DND-41 (cell line): ENCODE results near the gene CPLX1.

Source experiments
- ATAC-seq: fragments of 200-7000 bp; cut with Tn5 transposase; 3 replicates; pipeline ENCODE4 v1.9.1; 2021; ENCODE audit warnings: low read depth; ENCODE audit not compliant: insufficient read depth
- DNase-seq: peaks from one replicate; pipeline ENCODE4 v3.0.0-alpha.2; 2020
- H2AFZ ChIP-seq: 2 replicates; pipeline ENCODE4 v1.6.0; 2012; ENCODE audit warnings: low read depth, low read length
- H3K27ac ChIP-seq: 2 replicates; pipeline ENCODE4 v1.5.1; 2012; ENCODE audit warnings: low read length, inconsistent platforms
- H3K27me3 ChIP-seq: fragments of 200-600 bp; sonication (generic); 2 replicates; pipeline ENCODE4 v1.6.0; 2012; ENCODE audit warnings: low read length, mild to moderate bottlenecking, inconsistent platforms; ENCODE audit not compliant: insufficient read depth, poor library complexity
- H3K36me3 ChIP-seq: 2 replicates; pipeline ENCODE4 v1.5.1; 2012; ENCODE audit warnings: low read length, inconsistent platforms; ENCODE audit not compliant: insufficient read depth
- H3K4me1 ChIP-seq: 2 replicates; pipeline ENCODE4 v1.5.1; 2012; ENCODE audit warnings: mild to moderate bottlenecking, low read length; ENCODE audit not compliant: insufficient read depth
- H3K4me2 ChIP-seq: 2 replicates; pipeline ENCODE4 v1.6.0; 2012; ENCODE audit warnings: mild to moderate bottlenecking, moderate library complexity, low read length, inconsistent platforms; ENCODE audit not compliant: insufficient read depth
- H3K4me3 ChIP-seq, 2 experiments: fragments of 200-600 bp in 1 of 2; shearing (Covaris generic) in 1 of 2; 2 replicates each; pipeline ENCODE4 v1.5.1; 2012 to 2016; ENCODE audit warnings: inconsistent platforms in 2 of 2, low read length in 2 of 2, mild to moderate bottlenecking in 2 of 2, low read depth in 1 of 2, moderate library complexity in 1 of 2
- H3K79me2 ChIP-seq: 2 replicates; pipeline ENCODE4 v1.6.0; 2012; ENCODE audit warnings: low read length, inconsistent platforms; ENCODE audit not compliant: insufficient read depth
- H3K9ac ChIP-seq: 2 replicates; pipeline ENCODE4 v1.6.0; 2012; ENCODE audit warnings: low read depth, mild to moderate bottlenecking, inconsistent platforms, low read length, moderate library complexity
- H3K9me3 ChIP-seq: 2 replicates; pipeline ENCODE4 v1.5.1; 2012; ENCODE audit warnings: low read length, moderate library complexity, mild to moderate bottlenecking, inconsistent platforms; ENCODE audit not compliant: insufficient read depth, severe bottlenecking
- H4K20me1 ChIP-seq: 2 replicates; pipeline ENCODE4 v1.6.0; 2012; ENCODE audit warnings: low read length; ENCODE audit not compliant: insufficient read depth
- CTCF ChIP-seq: IDR thresholded peaks from 2 replicates; pipeline ENCODE4 v1.5.1; 2012; ENCODE audit warnings: borderline replicate concordance, low read length, moderate library complexity, mild to moderate bottlenecking; ENCODE audit not compliant: poor library complexity, severe bottlenecking; ENCODE audit errors: extremely low read depth
- EZH2 ChIP-seq: IDR thresholded peaks from 3 replicates; pipeline ENCODE4 v1.6.1; 2012; ENCODE audit warnings: borderline replicate concordance, low read depth, mild to moderate bottlenecking, moderate library complexity, low read length, inconsistent platforms; ENCODE audit not compliant: severe bottlenecking

Gene CPLX1

GRCh38 chr4:872241-872981 is 46.5 kb upstream of the CPLX1 start:
- H3K9me3 ChIP-seq = peaks cover 3% of the 10 kb centered on the region
- H3K4me2 ChIP-seq = no peak overlapping the region
- H3K79me2 ChIP-seq = no peaks in the 10 kb centered on the region
- H4K20me1 ChIP-seq = peaks cover 6% of the 10 kb centered on the region; the same call in 1 of the 2 replicates
- no peak overlapping the region for H3K9ac ChIP-seq
- no peak overlapping the region for H2AFZ ChIP-seq
- no peaks in the 10 kb centered on the region for H3K27me3 ChIP-seq
- no peak overlapping the region for H3K4me3 ChIP-seq
- no peak overlapping the region for H3K27ac ChIP-seq
- TF ChIP-seq EZH2 = no peak
- TF ChIP-seq CTCF = no peak
- 0 out of 3 replicates have a peak, but pooled peaks have one; percentile 14 for ATAC-seq
- H3K4me1 ChIP-seq = no peaks in the 10 kb centered on the region
- peaks cover 96% of the 10 kb centered on the region for H3K36me3 ChIP-seq
- DNase-seq = no peak

GRCh38 chr4:871484-871883 is 45.6 kb upstream of the CPLX1 start:
- H3K9me3 ChIP-seq = peaks cover 3% of the 10 kb centered on the region
- H3K4me1 ChIP-seq = no peaks in the 10 kb centered on the region
- TF ChIP-seq EZH2 (no peak), CTCF (no peak)
- H3K79me2 ChIP-seq = no peaks in the 10 kb centered on the region
- peaks cover 96% of the 10 kb centered on the region for H3K36me3 ChIP-seq
- H3K9ac ChIP-seq = no peak overlapping the region
- no peak for ATAC-seq
- peaks cover 6% of the 10 kb centered on the region; the same call in 1 of the 2 replicates for H4K20me1 ChIP-seq
- no peak for DNase-seq
- no peak overlapping the region for H3K4me3 ChIP-seq
- no peak overlapping the region for H2AFZ ChIP-seq
- H3K27ac ChIP-seq = no peak overlapping the region
- H3K4me2 ChIP-seq = no peak overlapping the region
- H3K27me3 ChIP-seq = no peaks in the 10 kb centered on the region

- Histone ChIP-seq H3K9ac (no peak overlapping the region), H3K9me3 (peaks cover 3% of the 10 kb centered on the region), H3K4me3 (no peak overlapping the region), H3K4me1 (no peaks in the 10 kb centered on the region), H3K27me3 (no peaks in the 10 kb centered on the region), H2AFZ (no peak overlapping the region), H3K79me2 (no peaks in the 10 kb centered on the region), H3K27ac (no peak overlapping the region), H3K36me3 (peaks cover 96% of the 10 kb centered on the region), H3K4me2 (no peak overlapping the region), H4K20me1 (peaks cover 6% of the 10 kb centered on the region; the same call in 1 of the 2 replicates)
- ATAC-seq (no peak), DNase-seq (no peak)
- TF ChIP-seq EZH2 (no peak), CTCF (no peak)
These were observed 45.0 kb upstream of the CPLX1 start for GRCh38 chr4:870951-871350.
